HFFc6 (cell line): ENCODE data around the gene GABBR2. TPM values are rescaled to one million over a fixed set of nuclear protein-coding genes. Genes with fewer than 3 reads are reported as not detected.
A peak's percentile ranks its signal among the peaks of the same experiment; 100 is the strongest.

Source experiments
- DNase-seq: peaks from one replicate; pipeline ENCODE4 v3.0.0-alpha.2; 2018
- H3K27ac Mint-ChIP-seq: 2 replicates; pipeline ENCODE4 v1.8.0; 2020; ENCODE audit warnings: mild to moderate bottlenecking, mixed read lengths
- H3K27me3 Mint-ChIP-seq: 2 replicates; pipeline ENCODE4 v1.8.0; 2021; ENCODE audit warnings: mild to moderate bottlenecking, moderate library complexity, mixed read lengths; ENCODE audit not compliant: insufficient read depth
- H3K36me3 Mint-ChIP-seq: 2 replicates; pipeline ENCODE4 v1.8.0; 2021; ENCODE audit warnings: low read depth, mixed read lengths
- H3K4me1 Mint-ChIP-seq: 2 replicates; pipeline ENCODE4 v1.8.0; 2020; ENCODE audit warnings: low read depth, mixed read lengths
- H3K4me3 Mint-ChIP-seq: 2 replicates; pipeline ENCODE4 v1.8.0; 2020; ENCODE audit warnings: mild to moderate bottlenecking, moderate library complexity, mixed read lengths
- H3K9me3 Mint-ChIP-seq: 2 replicates; pipeline ENCODE4 v1.8.0; 2020; ENCODE audit warnings: mild to moderate bottlenecking, mixed read lengths
- CTCF ChIP-seq: fragments of 200-600 bp; sonication (generic); IDR thresholded peaks from 2 replicates; pipeline ENCODE4 v1.5.0; 2021; ENCODE audit warnings: antibody characterized with exemption, mild to moderate bottlenecking
- total RNA-seq, 6 experiments: library from RNA; stranded (reverse); fragmentation: NEBNext Ultra II Directional; extraction: Animal tissue kit (Norgen Biotek cat#: 25700); gene quantifications; 2 replicates in 1 of 6; 3 replicates in 5 of 6; pipeline ENCODE4 v1.2.3, GENCODE V29; 2021

The GABBR2 gene
- total RNA-seq, 6 experiments from 2014 or later, result 3.1 to 9.3 (median 7.6) TPM

DNA sequence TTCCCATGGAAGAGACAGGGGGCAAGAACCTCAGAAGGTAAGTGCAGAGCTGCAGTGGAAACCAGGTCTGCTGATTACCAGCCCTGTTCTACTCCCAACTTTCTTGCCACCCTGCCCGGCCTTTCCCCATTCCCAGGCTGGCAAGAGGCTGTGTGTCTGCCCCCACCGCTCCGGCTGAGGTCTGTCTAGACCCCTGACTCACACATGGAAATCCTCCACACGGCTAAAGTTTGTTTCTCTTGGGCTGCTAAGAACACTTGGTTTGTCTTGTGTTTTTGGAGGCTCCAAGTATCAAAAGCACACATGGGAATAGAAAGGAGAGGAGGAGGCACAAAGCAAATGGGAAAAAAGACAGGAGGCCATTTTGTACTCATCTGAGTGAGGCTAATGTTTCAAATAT lies 168.3 kb downstream of the GABBR2 start:
- DNase-seq, result no peak
- Mint-ChIP-seq H3K9me3 (no peaks in the 10 kb centered on the region), H3K4me1 (peaks cover 12% of the 10 kb centered on the region), H3K36me3 (no peaks in the 10 kb centered on the region), H3K4me3 (no peak overlapping the region), H3K27ac (no peak overlapping the region), H3K27me3 (peaks cover 6% of the 10 kb centered on the region; the same call in 1 of the 2 replicates)
- TF ChIP-seq CTCF, result no peak

DNA sequence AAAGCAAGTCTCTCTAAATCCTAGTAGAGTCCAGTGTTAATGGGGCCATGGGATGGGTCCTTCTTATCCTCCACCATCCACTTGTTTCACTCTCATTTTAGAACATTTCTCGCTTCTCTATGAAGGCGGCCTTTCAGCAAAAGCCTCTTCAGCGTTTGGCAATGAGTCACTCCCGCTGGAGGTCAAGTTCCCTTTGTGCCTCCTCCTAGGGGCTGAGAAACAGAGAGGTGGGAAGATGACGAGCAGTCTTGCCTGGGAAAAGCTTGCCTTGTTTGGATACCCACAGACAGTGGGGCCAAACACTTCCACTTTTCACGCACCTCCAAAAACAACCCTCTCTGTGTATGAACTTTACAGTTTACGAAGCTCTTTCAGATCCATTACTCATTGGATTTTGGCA lies 168.8 kb downstream of the GABBR2 start:
- Mint-ChIP-seq H3K27ac (no peak overlapping the region), H3K36me3 (no peaks in the 10 kb centered on the region), H3K4me1 (peaks cover 12% of the 10 kb centered on the region), H3K4me3 (no peak overlapping the region), H3K9me3 (no peaks in the 10 kb centered on the region), H3K27me3 (peaks cover 6% of the 10 kb centered on the region; the same call in 1 of the 2 replicates)
- DNase-seq, result no peak
- no peak for TF ChIP-seq CTCF

DNA sequence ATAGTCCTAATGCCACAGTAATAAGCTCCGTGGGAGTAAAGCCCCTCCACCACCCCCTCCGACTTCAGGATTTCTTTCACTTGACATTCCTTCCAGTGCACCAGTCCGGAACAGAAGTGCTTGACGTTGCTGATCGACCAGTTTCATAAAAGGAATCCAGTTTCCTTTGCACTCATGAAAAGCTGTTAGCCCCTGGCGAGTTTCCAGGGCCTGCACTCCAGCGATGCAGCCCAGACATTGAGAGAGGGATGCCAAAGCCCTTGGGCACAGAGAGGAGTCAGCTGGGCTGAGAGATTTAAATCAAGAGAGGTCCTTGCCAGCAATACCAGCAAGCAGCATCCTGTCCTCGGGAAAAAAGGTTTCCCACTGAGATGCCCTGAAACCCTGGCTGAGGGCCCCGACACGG lies 170.1 kb downstream of the GABBR2 start:
- peaks cover 4% of the 10 kb centered on the region for H3K27me3 Mint-ChIP-seq
- TF ChIP-seq CTCF, result no peak
- no peak overlapping the region for H3K4me3 Mint-ChIP-seq
- no peak overlapping the region for H3K27ac Mint-ChIP-seq
- no peaks in the 10 kb centered on the region for H3K36me3 Mint-ChIP-seq
- no peak for DNase-seq
- peaks cover 12% of the 10 kb centered on the region for H3K4me1 Mint-ChIP-seq
- H3K9me3 Mint-ChIP-seq, result no peaks in the 10 kb centered on the region

GRCh38 chr9:98538203-98538602 lies 170.5 kb downstream of the GABBR2 start:
- Mint-ChIP-seq H3K9me3 (no peaks in the 10 kb centered on the region), H3K4me1 (peaks cover 12% of the 10 kb centered on the region), H3K27ac (no peak overlapping the region), H3K36me3 (no peaks in the 10 kb centered on the region), H3K4me3 (no peak overlapping the region), H3K27me3 (peaks cover under 1% of the 10 kb centered on the region)
- no peak for DNase-seq
- peak; percentile 45 for TF ChIP-seq CTCF

DNA sequence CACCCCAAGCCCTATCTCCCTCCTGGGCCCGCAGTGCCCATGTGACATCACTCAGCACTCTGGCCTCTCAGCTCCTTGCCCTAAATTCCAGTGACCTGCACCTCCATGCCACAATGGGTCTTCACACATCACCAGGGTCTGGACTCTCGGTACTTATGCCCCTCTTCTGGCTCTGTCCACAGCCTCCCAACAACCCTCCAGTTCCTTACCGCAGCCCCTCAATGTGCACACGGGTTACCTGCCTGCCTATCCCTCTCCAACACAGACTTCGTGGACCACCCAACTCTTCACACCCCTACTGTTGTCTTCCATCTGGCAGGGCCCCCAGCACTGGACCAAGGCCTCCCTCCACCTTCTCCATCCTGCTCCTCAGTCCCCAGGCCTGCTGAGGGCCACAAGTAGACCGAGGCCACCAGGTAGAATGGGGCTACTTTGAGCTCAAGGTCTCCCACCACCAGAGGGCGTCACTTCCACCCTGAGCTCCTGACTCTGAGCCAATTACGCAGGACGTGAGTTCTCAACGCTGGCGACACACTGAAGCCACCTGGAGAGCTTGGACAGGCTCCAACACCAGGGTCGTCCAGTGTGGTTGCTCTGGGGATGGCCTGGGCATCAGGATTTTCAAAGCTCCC lies 172.1 kb downstream of the GABBR2 start:
- Mint-ChIP-seq H3K27ac (no peak overlapping the region), H3K36me3 (no peaks in the 10 kb centered on the region), H3K4me1 (peaks cover 12% of the 10 kb centered on the region), H3K27me3 (peaks cover 3% of the 10 kb centered on the region), H3K4me3 (no peak overlapping the region), H3K9me3 (no peaks in the 10 kb centered on the region)
- no peak for DNase-seq
- TF ChIP-seq CTCF, result peak; percentile 66

DNA sequence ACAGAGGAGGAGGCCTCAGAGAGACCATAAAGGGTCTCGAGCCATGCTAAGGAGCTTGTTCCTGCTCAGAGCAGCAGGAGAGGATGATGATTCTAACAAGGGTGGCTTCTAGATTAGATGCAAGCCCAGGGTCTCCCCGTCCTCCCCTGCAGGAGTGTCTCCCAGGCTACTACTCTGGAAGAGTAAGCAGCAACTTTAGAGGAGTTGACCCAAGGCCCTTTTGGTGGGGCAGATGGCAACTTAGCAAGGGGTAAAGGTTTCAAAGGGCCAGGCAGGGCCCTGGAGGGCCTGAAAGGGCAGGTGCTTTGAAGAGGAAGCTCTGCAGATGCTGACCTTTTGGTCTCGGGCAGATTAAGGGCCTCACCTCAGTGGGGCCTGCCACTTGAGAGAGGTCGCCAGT lies 174.9 kb downstream of the GABBR2 start:
- Mint-ChIP-seq H3K27me3 (peaks cover 7% of the 10 kb centered on the region), H3K36me3 (no peaks in the 10 kb centered on the region), H3K9me3 (no peaks in the 10 kb centered on the region), H3K4me3 (no peak overlapping the region), H3K27ac (no peak overlapping the region), H3K4me1 (peaks cover 6% of the 10 kb centered on the region; the same call in 1 of the 2 replicates)
- TF ChIP-seq CTCF, result no peak
- no peak for DNase-seq
